HG03103 (cell line): ENCODE results near the gene TAF6L.
"Not testable (repeated sequence)": the region's sequence is repeated elsewhere in the genome, so short reads cannot be mapped to it uniquely, and the experiment has no call there.

ENCODE experiments used
- ATAC-seq: cut with Tn5 transposase; IDR thresholded peaks from one replicate; pipeline ENCODE4 v1.9.1; 2021; ENCODE audit warnings: low read depth; ENCODE audit not compliant: unreplicated experiment

Gene TAF6L

DNA sequence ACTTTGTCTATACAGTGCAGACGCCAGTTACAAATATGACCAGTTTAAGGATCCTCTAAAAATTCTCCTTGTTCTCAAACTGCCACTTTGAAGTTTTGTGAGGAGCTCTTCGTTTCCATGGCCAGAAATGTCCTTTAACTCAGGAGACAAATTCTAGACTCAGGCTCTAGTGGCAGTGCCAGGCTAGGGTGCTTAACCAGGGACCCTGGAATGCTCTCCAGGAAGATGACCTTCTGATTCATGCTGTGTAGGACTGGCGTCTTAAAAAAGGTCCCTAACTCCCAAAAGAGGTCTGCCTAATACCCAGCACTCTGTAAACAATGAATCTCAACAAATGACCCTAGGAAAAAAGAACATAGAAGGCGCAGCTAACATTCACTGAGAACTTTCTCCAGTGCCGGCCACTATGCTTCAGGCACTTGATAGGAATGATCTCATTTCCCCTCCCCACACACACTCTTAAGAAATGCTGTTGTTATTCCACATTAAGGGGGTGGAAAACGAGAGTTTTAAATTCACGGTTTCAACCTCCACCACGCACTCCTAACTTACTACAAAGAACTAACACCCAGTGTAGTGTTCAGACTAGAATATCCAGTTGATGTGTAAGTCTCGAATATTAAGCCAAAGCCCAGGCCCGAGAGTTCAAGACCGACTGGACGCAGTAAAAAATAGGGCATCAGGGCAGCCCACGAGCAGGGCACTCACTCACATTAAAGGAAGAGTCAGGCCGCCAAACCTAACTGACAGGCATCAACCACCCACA is 33.3 kb downstream of the TAF6L start:
- ATAC-seq, result no peak

DNA sequence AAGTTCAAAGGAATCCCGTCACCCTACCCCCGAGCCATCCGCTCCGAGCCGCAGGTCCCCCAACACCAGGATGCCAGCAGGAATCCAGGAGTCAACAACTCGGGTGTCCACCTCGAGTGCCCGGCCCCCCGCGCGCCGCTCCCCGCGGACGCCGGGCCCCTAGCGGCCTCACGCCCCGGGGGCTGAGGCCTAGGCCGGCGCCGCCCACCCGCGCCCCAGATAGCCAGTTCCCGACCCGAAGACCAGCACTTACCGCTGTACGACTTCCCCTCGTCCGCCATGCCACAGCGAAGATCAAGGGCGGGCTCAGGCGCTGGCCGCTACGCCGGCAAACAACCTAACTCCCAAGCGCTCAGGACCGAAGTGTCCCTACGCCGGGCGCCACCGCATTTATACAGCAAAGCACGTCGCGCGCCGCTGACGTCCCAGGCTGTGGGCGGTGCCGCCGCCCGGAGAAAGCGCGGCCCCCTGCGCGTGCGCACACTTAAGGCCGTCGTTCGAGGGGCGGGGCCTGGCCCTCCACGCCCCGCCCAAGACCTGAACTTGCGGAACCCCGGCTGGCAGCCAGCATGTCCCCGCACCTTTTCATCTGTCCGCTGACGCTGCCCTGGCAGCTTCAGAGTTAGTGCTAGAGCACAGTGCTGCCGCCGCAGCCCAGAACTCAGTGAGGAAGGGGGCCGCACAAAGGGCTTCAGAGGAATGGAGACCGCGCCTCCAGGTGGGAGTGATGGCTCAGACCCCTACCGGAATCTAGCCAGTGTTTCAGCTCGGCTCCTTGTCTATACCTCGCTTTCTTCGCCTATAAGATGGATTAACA is 34.1 kb downstream of the TAF6L start, which contains the start of gene NXF1:
Gene NXF1 (minus strand): TSS at position 365 of the 817 bp plus-strand sequence. CDS start 84 bp downstream, at position 281.
- ATAC-seq, result peak; percentile 78

DNA sequence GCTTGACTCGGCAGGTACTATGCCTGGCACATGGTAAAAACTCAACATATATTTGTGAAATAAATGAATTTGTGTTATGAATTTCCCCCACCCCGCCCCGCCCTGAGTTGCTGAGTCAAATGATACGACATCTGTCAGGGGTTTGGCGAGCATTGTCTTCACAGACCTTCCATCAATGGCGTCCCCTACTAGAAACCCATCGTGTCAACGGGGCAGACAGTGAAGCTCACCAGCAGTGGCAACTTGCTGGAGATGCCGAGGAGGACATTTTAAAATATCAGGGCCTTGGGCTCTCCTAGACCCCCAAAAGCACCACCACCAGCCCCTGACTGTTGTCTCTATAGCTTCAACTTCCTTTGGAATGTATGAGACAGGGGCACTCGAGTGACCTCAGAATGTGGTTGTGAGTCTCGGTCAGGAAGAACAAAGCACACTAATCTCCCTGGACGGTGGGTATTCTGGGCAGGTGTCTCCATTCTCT is 34.8 kb downstream of the TAF6L start:
- ATAC-seq, result no peak

DNA sequence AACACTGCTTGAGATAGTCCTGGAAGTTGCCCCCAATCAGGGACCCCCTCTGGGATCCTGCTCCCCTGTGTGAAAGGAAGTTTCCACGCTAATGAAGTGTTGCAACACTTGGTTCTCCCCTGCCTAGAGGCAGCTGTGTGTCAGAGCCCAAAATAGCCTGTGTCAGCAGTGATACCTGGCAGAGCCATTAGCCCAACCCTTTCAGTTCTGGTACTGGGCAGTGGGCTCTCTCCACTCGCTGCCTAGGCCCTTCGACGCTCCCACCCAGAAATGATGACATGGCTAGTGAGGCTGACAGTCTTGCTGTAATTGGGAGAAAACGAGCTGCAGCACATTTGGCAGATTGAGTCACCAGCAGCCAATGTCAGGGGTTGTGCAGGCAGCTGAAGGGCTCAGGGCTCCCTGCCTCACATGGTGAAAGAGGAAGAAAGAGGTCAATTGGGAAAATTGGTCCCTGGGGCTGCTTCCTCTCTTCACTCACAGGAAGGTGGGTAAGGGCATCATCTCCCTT is 35.5 kb downstream of the TAF6L start:
- ATAC-seq, result no peak

GRCh38 chr11:62810748-62811147 is 39.6 kb downstream of the TAF6L start:
- ATAC-seq, result no peak

DNA sequence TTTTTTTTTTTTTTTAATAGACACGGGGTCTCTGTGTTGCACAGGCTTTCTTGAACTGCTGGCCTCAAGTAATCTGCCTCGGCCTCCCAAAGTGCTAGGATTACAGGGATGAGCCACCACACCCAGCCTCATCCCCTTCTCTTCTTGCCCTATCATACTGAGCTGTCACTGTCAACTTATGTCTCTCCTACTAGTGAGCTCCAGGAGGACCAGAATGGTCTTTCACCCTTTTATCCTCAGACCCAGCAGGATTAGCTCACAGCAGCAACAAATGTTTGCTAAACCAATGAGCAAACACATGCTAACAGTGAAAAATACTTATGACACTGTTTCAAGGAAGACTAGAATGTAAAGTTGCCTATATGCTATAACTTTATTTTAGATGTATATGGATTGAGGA is 40.5 kb downstream of the TAF6L start:
- no peak for ATAC-seq

DNA sequence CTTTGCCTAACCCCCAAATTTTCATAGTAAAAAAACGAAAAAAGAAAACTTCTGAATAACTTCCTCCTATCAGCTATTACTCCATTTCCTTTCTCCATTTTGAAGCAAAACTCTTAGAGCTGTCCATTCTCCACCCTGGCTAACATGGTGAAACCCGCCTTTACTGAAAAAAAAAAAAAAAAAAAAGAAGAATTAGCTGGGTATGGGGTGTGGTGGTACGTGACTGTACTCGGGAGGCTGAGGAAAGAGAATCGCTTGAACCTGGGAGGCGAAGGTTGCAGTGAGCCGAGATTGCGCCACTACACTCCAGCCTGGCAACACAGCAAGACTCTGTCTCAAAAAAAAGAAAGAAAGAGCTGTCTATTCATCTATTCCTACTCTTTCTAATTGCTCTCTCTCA is 45.4 kb downstream of the TAF6L start:
- no peak for ATAC-seq

DNA sequence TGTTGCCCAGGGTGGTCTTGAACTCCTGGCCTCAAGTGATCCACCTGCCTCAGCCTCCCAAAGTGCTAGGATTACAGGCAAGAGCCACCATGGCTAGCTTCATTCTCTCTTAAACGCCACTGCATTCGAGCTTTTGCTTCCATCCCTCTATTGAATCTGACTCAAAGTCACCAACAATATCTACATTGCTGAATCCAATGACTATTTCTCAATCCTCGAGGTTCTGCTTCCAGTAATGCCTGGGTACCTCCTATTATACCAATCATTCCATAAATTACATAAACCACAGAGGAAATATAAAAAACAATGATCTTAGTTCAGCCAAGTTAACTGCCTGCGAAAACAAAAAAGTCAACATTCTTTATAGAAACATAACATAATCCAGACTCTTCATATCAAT is 45.9 kb downstream of the TAF6L start:
- ATAC-seq, result no peak

GRCh38 chr11:62823677-62824076 is 52.5 kb downstream of the TAF6L start:
- ATAC-seq, result no peak

GRCh38 chr11:62828130-62828529 is 56.9 kb downstream of the TAF6L start:
- not testable (repeated sequence) for ATAC-seq

GRCh38 chr11:62830904-62831519 is 59.8 kb downstream of the TAF6L start:
- ATAC-seq, result no peak

DNA sequence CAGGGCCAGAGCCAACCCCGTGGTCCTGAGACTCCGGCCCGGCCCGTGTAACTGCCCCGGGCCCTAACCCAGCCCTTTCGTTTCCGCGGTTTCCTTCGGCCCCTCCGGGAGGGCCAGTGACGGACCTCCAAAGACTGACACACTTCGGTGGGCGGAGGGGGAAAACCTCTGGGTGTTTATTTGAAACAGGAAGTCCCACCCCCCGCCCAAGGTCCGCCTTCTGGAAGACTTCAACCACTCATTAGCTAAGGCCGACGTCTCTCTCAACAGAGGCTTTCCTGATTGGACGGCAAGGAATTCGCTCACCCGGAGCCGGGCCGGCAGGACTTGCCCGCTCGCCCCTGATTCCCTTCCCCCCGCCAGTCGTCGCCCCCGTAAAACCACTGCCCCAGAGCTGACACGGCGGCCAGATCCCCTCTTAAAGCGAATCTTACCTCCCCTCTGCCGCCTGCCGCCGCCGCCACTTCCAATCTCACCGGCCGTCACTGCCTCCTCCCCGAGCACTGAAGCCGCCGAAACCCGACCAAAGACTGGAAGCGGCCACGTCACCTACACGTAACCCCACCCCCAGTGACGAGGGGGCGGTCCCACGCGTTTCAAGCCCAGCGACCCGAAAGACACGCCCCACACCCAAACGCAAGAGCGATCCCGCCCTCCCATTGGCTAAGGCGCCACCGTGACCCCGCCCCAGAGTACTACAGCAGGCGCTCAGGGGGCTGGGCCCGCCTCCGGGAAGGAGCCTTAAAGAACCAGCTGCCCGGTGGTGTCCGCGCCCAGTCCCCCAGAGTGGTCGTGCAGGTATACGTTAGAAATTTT is 60.5 kb downstream of the TAF6L start, which contains the start of gene STX5:
Gene STX5 (minus strand): TSS at position 532 of the 816 bp plus-strand sequence. CDS start 808 bp downstream, outside the sequence.
- peak; percentile 79 for ATAC-seq

GRCh38 chr11:62832336-62833234 is 61.4 kb downstream of the TAF6L start, which contains the start of gene TEX54:
TEX54 (minus strand) TSS chr11:62832841.
- no peak for ATAC-seq

- ATAC-seq, result no peak
Measured at GRCh38 chr11:62835336-62835735, 64.1 kb downstream of the TAF6L start.
